Panc1 (cell line): ENCODE results near the gene USP31.

Source experiments
- CTCF ChIP-seq: fragments of 450-650 bp; IDR thresholded peaks from 2 replicates; pipeline ENCODE4 v1.5.1; 2017; ENCODE audit warnings: mild to moderate bottlenecking
- REST ChIP-seq, 2 experiments: IDR thresholded peaks; 2 replicates each; pipeline ENCODE4 v1.6.1; 2011 to 2012; ENCODE audit warnings: low read depth in 2 of 2, control low read depth in 1 of 2, low read length in 1 of 2, mild to moderate bottlenecking in 1 of 2, moderate library complexity in 1 of 2; ENCODE audit not compliant: insufficient read depth in 1 of 2

- no peak for TF ChIP-seq CTCF
- no peak for TF ChIP-seq REST (IDR thresholded peaks at IDR 0.05; ENCODE audit: insufficient read depth in 1 of 2, low read depth in 2 of 2, low read length in 1 of 2)
Measured at GRCh38 chr16:23175651-23176050, 26.4 kb upstream of the USP31 start.
